HG03558 (cell line): ENCODE data around the gene FBN2.
"Not testable (repeated sequence)": the region's sequence is repeated elsewhere in the genome, so short reads cannot be mapped to it uniquely, and the experiment has no call there.

Experiments used
- ATAC-seq: cut with Tn5 transposase; IDR thresholded peaks from one replicate; pipeline ENCODE4 v1.9.1; 2021; ENCODE audit warnings: moderate number of reproducible peaks; ENCODE audit not compliant: unreplicated experiment; ENCODE audit errors: extremely low read depth

The FBN2 gene

GRCh38 chr5:128536254-128537220 lies 1.5 kb downstream of the FBN2 start:
- ATAC-seq, result no peak

DNA sequence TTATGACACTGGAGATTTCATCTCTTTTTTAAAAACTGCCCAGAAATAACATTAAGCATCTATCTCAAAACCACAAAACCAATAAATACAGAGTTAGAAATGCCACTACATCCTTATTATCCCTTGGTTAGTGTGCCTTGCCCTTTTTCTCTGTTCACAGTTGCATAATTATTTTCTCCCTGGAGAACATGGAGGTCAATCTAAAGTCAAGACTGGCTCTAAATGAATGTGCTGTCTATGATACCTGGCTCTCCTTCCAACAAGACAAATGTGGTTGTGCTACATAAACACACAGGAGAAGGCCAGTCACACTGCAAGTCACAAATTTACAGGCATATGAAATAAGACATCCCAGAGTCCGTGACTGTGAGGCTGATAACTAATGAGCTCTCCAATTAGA lies 2.8 kb downstream of the FBN2 start:
- ATAC-seq, result no peak

GRCh38 chr5:128534726-128535125 lies 3.3 kb downstream of the FBN2 start:
- no peak for ATAC-seq

- ATAC-seq, result no peak
These were observed 5.3 kb downstream of the FBN2 start for GRCh38 chr5:128532776-128533175.

GRCh38 chr5:128532127-128532526 lies 5.9 kb downstream of the FBN2 start:
- ATAC-seq, result no peak

- ATAC-seq, result no peak
These were observed 9.3 kb downstream of the FBN2 start for GRCh38 chr5:128528637-128529255.

DNA sequence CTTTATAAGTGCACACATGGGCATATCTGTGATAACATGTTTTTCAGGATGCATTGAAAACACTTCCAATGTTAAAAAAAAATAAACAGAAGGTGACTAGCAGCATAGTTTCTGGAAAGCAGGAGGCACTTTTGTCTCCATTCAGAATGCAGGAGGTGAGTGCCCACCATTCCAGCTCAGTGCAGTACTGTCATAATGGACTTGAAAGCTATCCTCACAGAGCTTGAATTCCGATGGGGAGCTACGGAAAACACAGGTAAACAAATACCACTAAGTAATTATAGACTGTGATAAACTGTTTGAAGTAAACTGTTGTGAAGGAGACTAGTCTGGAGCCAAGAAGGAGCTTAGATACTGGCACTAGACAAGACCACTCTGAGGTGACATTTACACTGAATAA lies 9.9 kb downstream of the FBN2 start:
- no peak for ATAC-seq

GRCh38 chr5:128527077-128527476 lies 11.0 kb downstream of the FBN2 start:
- no peak for ATAC-seq

DNA sequence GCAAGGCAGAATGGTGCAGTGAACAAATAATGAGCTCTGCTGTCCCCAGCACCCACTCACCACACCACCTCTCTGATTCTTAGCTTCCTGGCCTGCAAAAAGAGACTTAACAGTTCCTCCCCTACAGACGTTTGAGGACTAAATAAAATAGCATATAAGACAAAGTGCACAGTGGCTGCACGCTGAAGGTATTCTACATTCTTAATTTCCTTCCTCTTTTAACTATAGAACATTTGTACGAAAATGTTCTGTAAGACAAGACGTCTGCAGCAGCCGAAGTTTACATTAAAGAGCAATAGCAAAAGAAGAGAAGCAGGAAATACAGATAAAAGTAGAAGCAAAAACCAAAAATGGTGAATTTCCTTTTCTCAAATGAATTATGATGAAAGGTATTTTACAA lies 15.7 kb downstream of the FBN2 start:
- ATAC-seq, result no peak

GRCh38 chr5:128519827-128520226 lies 18.2 kb downstream of the FBN2 start:
- no peak for ATAC-seq

GRCh38 chr5:128516978-128517377 lies 21.1 kb downstream of the FBN2 start:
- no peak for ATAC-seq

- ATAC-seq, result no peak
These were observed 24.2 kb downstream of the FBN2 start for GRCh38 chr5:128513806-128514205.

- no peak for ATAC-seq
These were observed 25.2 kb downstream of the FBN2 start for GRCh38 chr5:128512894-128513293.

DNA sequence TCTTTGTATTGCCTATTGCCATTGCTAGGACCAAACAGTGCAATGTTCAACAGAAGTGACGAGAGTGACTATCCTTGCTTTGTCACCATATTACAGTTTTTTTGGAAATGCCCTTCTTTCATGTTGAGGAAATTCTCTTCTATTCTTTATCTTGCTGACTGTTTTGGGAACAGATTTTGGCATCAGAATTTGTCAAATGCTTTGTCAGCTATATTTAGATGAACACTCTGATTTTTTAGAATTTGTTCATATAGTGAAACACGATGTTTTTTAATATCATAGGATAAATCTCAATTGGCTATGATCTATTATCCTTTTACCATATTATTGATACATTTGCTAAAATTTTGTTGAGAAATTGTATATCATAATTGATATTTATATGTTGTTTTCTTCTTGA lies 31.4 kb downstream of the FBN2 start:
- no peak for ATAC-seq

DNA sequence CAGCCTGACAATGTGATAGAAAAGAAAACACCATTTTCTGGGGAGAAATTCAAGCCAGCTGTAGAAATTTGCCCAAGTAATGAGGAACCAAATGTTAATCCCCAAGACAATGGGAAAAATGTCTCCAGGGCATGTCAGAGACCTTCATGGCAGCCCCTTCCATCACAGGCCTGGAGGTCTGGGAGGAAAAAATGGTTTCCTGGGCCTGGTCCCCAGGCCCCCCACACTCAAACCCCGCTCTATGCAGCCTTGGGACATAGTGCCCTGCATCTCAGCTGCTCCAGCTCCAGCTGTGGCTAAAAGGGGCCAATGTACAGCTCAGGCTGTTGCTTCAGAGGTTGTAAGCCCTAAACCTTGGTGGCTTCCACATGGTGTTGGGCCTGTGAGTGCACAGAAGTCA lies 34.3 kb downstream of the FBN2 start:
- ATAC-seq, result not testable (repeated sequence)

- ATAC-seq, result no peak
These were observed 39.1 kb downstream of the FBN2 start for GRCh38 chr5:128498844-128499455.

DNA sequence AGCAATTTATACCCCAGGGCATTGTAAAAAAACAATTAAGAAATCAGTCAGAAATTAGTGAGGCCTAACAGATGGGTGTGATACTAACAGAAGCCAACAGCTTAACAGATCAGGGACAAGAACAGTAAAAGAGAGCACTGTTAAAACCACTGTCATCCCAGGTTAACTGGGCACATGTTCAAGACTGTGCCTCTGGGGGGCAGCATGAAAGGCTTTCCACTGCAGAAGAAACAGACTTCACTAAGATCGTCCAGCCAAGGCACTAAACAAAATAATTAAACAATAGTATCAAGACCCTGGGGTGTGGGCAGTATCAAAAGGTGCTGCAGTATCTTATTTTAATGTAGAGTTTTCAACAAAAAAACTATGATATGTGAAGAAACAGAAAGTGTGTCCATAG lies 43.5 kb downstream of the FBN2 start:
- no peak for ATAC-seq

GRCh38 chr5:128493657-128494329 lies 44.3 kb downstream of the FBN2 start:
- no peak for ATAC-seq

DNA sequence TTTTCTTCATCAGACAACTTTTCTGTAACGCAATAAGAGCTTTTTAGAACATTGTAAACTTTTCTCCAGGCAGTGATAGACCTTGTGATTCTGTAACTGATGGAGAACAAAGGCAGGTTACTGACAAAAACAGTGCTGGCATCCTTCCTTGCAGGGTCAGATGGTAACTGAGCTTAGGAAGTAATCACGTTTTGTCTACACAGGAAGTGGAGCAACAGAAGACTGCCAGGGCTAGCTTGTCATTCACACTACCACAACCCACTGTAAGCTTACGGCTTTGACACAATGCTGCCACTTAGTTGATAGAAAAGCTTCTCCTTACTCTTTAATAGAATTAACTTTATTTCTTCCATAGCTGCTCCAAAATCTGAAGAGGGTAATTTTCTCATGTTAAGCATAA lies 46.8 kb downstream of the FBN2 start:
- no peak for ATAC-seq

GRCh38 chr5:128490761-128491160 lies 47.3 kb downstream of the FBN2 start:
- no peak for ATAC-seq

DNA sequence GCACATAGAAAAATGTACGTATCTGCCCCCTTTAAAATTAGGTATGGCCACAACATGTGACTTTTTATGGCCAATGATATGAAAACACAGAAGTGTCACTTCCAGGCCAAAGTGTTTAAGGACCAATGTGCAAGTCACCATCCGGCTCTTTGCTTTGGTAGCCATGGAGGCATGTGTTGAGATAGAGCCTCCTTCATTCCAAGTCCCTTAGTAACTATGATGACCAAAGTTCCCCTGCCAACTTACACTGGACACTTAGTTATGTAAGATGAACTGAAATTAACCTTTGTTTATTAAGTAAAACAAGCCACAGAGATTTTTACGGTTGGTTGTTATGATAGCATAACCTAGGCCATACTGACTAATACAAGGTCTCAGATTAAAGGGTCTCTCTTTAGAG lies 51.0 kb downstream of the FBN2 start:
- no peak for ATAC-seq
